H1 (cell line): ENCODE data around the gene UBE2J1.

Experiments used
- BACH1 ChIP-seq: IDR thresholded peaks from 2 replicates; pipeline ENCODE4 v1.6.1; 2012; ENCODE audit warnings: low read length, improper control_type of control experiment
- CBX5 ChIP-seq: fragments of 300-800, 300-1000 bp; sonication (generic); IDR thresholded peaks from 2 replicates; pipeline ENCODE4 v1.7.1; 2016; ENCODE audit warnings: antibody characterized with exemption, low read length, low read depth
- CTCF ChIP-seq, 3 experiments: IDR thresholded peaks; 1 replicate in 2 of 3; 2 replicates in 1 of 3; pipeline versions ENCODE4 v1.5.1 to v1.6.1; 2011; ENCODE audit warnings: low read length in 3 of 3, mild to moderate bottlenecking in 3 of 3, inconsistent platforms in 2 of 3, low read depth in 1 of 3, moderate library complexity in 1 of 3; ENCODE audit not compliant: insufficient read depth in 1 of 3; ENCODE audit errors: control extremely low read depth in 1 of 3
- E2F6 ChIP-seq: IDR thresholded peaks from 2 replicates; pipeline ENCODE4 v1.6.1; 2012; ENCODE audit warnings: inconsistent platforms
- EP300 ChIP-seq, 2 experiments: IDR thresholded peaks; 1 replicate in 1 of 2; 2 replicates in 1 of 2; pipeline ENCODE4 v1.6.1; 2011 to 2012; ENCODE audit warnings: low read depth in 2 of 2, low read length in 2 of 2, mild to moderate bottlenecking in 2 of 2, borderline replicate concordance in 1 of 2, inconsistent platforms in 1 of 2, moderate library complexity in 1 of 2
- EZH2 ChIP-seq: fragments of 200-600 bp; sonication (generic); IDR thresholded peaks from 2 replicates; pipeline ENCODE4 v1.7.1; 2012; ENCODE audit warnings: low read depth, mild to moderate bottlenecking, moderate library complexity, low read length, inconsistent platforms; ENCODE audit not compliant: severe bottlenecking
- RNF2 ChIP-seq: fragments of 200-900, 300-1000 bp; sonication (generic); IDR thresholded peaks from 2 replicates; pipeline ENCODE4 v1.7.1; 2016; ENCODE audit warnings: borderline replicate concordance, low read depth, mild to moderate bottlenecking, antibody characterized with exemption, low read length; ENCODE audit not compliant: poor library complexity, severe bottlenecking; ENCODE audit errors: missing control alignments
- RXRA ChIP-seq: IDR thresholded peaks from 2 replicates; pipeline ENCODE4 v1.6.1; 2011; ENCODE audit warnings: low read depth, mild to moderate bottlenecking, low read length, moderate library complexity; ENCODE audit not compliant: insufficient read depth
- SUZ12 ChIP-seq: fragments of 200-600 bp; sonication (generic); IDR thresholded peaks from 2 replicates; pipeline ENCODE4 v1.6.1; 2012; ENCODE audit warnings: mild to moderate bottlenecking, inconsistent platforms, low read length, moderate library complexity, mixed read lengths
- USF2 ChIP-seq: IDR thresholded peaks from 2 replicates; pipeline ENCODE4 v1.6.1; 2011; ENCODE audit warnings: low read length, improper control_type of control experiment

- TF ChIP-seq CBX5 (no peak), E2F6 (peak; percentile 42; the same call in 1 of the 2 replicates), CTCF (IDR thresholded peaks at IDR 0.05; ENCODE audit: control extremely low read depth in 1 of 3, insufficient read depth in 1 of 3, low read depth in 1 of 3, low read length in 3 of 3) (no peak), RNF2 (no peak), EZH2 (peak; percentile 34), USF2 (no peak), RXRA (no peak), BACH1 (no peak), SUZ12 (peak; percentile 55; the same call in 1 of the 2 replicates), EP300 (IDR thresholded peaks at IDR 0.05; ENCODE audit: borderline replicate concordance in 1 of 2, low read depth in 2 of 2, low read length in 2 of 2) (0 out of 3 replicates have a peak, but pooled peaks of 1 of the 2 experiments have one; percentile 24)
Observed at GRCh38 chr6:89352278-89353117, at the start of gene UBE2J1.
